Smooth muscle cell (in vitro differentiated cells): ENCODE measurements around the gene ATF6B. TPM values are rescaled to one million over a fixed set of nuclear protein-coding genes. Genes with fewer than 3 reads are reported as not detected.

Experiments
- DNase-seq: peaks from one replicate; lab custom pipeline; 2025; ENCODE audit not compliant: unreplicated experiment; lab: John Stamatoyannopoulos, UW
- H2AFZ ChIP-seq: fragments of 200-600 bp; sonication (generic); 2 replicates; pipeline ENCODE4 v1.6.0; 2016; ENCODE audit warnings: antibody characterized with exemption, low read depth, mild to moderate bottlenecking
- H3F3A ChIP-seq: fragments of 200-600 bp; sonication (generic); 2 replicates; pipeline ENCODE4 v1.6.0; 2017; ENCODE audit warnings: antibody characterized with exemption, low read depth
- H3K27ac ChIP-seq: fragments of 200-600 bp; sonication (generic); 2 replicates; pipeline ENCODE4 v1.5.1; 2016; ENCODE audit warnings: low read depth, mild to moderate bottlenecking
- H3K27me3 ChIP-seq: fragments of 200-600 bp; sonication (generic); 2 replicates; pipeline ENCODE4 v1.6.1; 2016; ENCODE audit warnings: low read depth, mild to moderate bottlenecking
- H3K36me3 ChIP-seq: fragments of 200-600 bp; sonication (generic); 2 replicates; pipeline ENCODE4 v1.5.1; 2016; ENCODE audit warnings: low read depth
- H3K4me1 ChIP-seq: fragments of 200-600 bp; sonication (generic); 2 replicates; pipeline ENCODE4 v1.5.1; 2016; ENCODE audit warnings: low read depth
- H3K4me2 ChIP-seq: fragments of 200-600 bp; sonication (generic); 2 replicates; pipeline ENCODE4 v1.6.0; 2016; ENCODE audit warnings: mild to moderate bottlenecking
- H3K4me3 ChIP-seq: fragments of 200-600 bp; sonication (generic); 2 replicates; pipeline ENCODE4 v1.5.1; 2016; ENCODE audit warnings: mild to moderate bottlenecking
- H3K79me2 ChIP-seq: fragments of 200-600 bp; sonication (generic); 2 replicates; pipeline ENCODE4 v1.6.0; 2016; ENCODE audit warnings: low read depth, mild to moderate bottlenecking
- H3K9ac ChIP-seq: fragments of 200-600 bp; sonication (generic); 2 replicates; pipeline ENCODE4 v1.6.0; 2016; ENCODE audit warnings: low read depth
- H3K9me3 ChIP-seq: fragments of 200-600 bp; sonication (generic); replicated peaks from 2 replicates; pipeline ENCODE4 v1.5.1; 2016; ENCODE audit warnings: low read depth
- H4K20me1 ChIP-seq: fragments of 200-600 bp; sonication (generic); 2 replicates; pipeline ENCODE4 v1.6.0; 2016; ENCODE audit warnings: low read depth
- WGBS: methylation state at CpG from one replicate; pipeline ENCODE4 v1.1.7; 2016; ENCODE audit warnings: low lambda C conversion rate; 5-methylcytosine and 5-hydroxymethylcytosine counted together
- polyA plus RNA-seq: library from polyadenylated mRNA; unstranded; fragments of >200 nt; fragmentation: Nextera tagmentation; extraction: Ambion mirVana; gene quantifications from 2 replicates; pipeline ENCODE4 v1.2.1, GENCODE V29; 2016
- total RNA-seq: library from RNA; depleted of rRNA; stranded (reverse); fragments of >200 nt; gene quantifications from 2 replicates; pipeline ENCODE4 v1.2.3, GENCODE V29; 2014
- TF ChIP-seq, protein P1 (sequence below): fragments of 200-600 bp; sonication (generic); IDR thresholded peaks from 2 replicates; pipeline ENCODE4 v1.5.1; 2017; ENCODE audit warnings: borderline replicate concordance, mild to moderate bottlenecking, antibody characterized with exemption; ENCODE audit not compliant: insufficient read depth, poor library complexity, severe bottlenecking

Gene ATF6B
- total and polyA plus RNA-seq, 2 experiments from 2014 or later, result 22.2 to 22.5 TPM

DNA sequence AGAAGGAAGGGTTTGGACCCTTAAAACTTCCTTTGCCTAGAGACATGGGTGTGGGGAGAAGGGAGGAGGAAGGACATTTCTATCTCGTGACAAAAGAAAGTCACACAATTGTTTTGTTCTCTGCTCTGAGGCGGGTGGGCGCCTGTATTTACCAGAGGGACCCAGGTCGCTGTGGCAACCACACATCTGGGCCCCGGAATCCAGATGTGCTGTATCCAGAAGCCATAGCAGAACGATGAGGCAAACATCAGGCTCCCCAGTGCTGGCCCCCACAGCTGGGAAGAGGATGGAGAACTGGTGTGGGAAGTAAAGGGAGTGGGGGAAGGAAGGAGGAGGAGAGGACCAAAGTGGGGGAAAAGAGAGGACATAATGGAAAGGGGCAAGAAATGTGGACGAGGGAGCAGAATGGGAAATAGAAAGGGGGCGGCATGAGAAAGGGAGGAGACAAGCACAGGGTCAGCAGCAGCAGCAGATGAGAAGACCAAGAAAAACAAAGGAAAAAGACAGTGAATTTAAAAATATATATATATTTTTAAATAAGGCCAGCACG is 15.5 kb downstream of the ATF6B start:
- no peak overlapping the region for H2AFZ ChIP-seq
- no peak overlapping the region for H3K9ac ChIP-seq
- no peaks in the 10 kb centered on the region for H3K79me2 ChIP-seq
- no peak overlapping the region for H3K4me2 ChIP-seq
- no peak for DNase-seq
- peaks cover 10% of the 10 kb centered on the region for H3K27me3 ChIP-seq
- no peaks in the 10 kb centered on the region for H4K20me1 ChIP-seq
- peaks cover 5% of the 10 kb centered on the region for H3K4me1 ChIP-seq
- no peak overlapping the region for H3K4me3 ChIP-seq
- WGBS, result 86% methylated on average over 9 of the region's 9 CpGs
- peaks cover 7% of the 10 kb centered on the region for H3F3A ChIP-seq
- no peaks in the 10 kb centered on the region for H3K9me3 ChIP-seq
- no peaks in the 10 kb centered on the region for H3K36me3 ChIP-seq
- TF ChIP-seq, protein P1, sequence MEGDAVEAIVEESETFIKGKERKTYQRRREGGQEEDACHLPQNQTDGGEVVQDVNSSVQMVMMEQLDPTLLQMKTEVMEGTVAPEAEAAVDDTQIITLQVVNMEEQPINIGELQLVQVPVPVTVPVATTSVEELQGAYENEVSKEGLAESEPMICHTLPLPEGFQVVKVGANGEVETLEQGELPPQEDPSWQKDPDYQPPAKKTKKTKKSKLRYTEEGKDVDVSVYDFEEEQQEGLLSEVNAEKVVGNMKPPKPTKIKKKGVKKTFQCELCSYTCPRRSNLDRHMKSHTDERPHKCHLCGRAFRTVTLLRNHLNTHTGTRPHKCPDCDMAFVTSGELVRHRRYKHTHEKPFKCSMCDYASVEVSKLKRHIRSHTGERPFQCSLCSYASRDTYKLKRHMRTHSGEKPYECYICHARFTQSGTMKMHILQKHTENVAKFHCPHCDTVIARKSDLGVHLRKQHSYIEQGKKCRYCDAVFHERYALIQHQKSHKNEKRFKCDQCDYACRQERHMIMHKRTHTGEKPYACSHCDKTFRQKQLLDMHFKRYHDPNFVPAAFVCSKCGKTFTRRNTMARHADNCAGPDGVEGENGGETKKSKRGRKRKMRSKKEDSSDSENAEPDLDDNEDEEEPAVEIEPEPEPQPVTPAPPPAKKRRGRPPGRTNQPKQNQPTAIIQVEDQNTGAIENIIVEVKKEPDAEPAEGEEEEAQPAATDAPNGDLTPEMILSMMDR, result no peak
- H3K27ac ChIP-seq, result no peak overlapping the region

DNA sequence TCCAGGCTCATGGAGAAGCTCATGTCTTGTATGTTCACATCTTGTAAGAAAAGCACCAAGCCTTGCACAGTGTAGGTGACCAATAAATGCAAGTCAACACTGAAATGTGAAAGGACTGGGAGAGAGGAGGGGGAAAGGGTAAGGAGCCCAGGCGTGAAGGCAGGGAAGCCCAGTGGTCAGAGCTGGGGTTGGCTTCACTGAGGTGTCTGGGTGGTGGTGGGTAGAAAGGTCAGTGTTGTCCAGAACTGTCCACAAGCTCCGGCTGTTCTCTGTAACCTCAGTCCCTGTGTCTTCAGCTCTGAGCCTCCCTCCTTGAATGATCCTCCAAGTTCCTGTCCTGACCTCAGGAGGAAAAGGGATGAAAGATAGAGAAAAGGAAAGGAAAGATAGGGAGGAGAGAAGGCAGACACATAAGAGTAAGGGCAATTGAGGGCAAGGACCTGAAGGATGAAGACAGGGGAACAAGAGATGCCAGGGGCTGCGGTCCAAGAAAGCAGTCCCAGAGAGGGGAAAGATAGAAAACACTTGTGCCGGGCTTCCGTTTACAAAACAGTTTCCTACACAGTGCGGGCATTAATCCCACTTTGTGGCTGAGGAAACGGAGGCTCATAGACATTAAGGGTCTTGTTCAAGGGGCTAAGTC is 16.5 kb downstream of the ATF6B start:
- Histone ChIP-seq H3K4me1 (peaks cover 5% of the 10 kb centered on the region), H3K9ac (no peak overlapping the region), H3K27ac (no peak overlapping the region)

DNA sequence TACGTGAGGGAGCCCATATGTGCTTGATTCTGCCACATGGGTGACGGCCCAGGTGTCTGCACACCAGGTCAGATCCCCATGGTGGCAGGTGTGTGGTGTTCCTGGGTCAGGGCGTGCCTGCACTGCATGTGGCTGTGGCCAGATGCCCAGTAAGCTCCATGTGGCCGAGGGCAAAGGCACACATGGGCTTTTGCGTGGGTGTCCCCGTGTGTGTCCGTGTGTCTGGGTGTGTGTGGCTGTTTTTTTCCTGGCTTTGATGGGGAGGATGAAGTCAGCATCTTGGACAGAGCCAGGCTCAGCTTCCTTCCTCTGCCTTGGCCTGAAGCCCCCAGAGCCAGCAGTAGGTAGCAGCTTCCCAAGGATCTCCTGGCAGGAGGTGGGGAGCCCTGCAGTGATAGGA is 17.4 kb downstream of the ATF6B start:
- Histone ChIP-seq H2AFZ (no peak overlapping the region), H3K4me2 (no peak overlapping the region), H3K4me3 (no peak overlapping the region), H3K79me2 (no peaks in the 10 kb centered on the region), H3F3A (peaks cover 7% of the 10 kb centered on the region), H3K27me3 (peaks cover 16% of the 10 kb centered on the region), H3K36me3 (no peaks in the 10 kb centered on the region), H3K9ac (no peak overlapping the region), H3K4me1 (peaks cover 5% of the 10 kb centered on the region), H3K9me3 (no peaks in the 10 kb centered on the region), H3K27ac (no peak overlapping the region), H4K20me1 (no peaks in the 10 kb centered on the region)
- WGBS, result 88% methylated on average over 7 of the region's 7 CpGs
- no peak for DNase-seq
- TF ChIP-seq, protein P1, result no peak

More for the DNA sequence above, 16.5 kb downstream of the ATF6B start:
- H3F3A ChIP-seq, result peaks cover 7% of the 10 kb centered on the region
- TF ChIP-seq, protein P1, result no peak
- H3K9me3 ChIP-seq, result no peaks in the 10 kb centered on the region
- no peaks in the 10 kb centered on the region for H3K79me2 ChIP-seq
- H3K36me3 ChIP-seq, result no peaks in the 10 kb centered on the region
- WGBS, result 80% methylated on average over 7 of the region's 7 CpGs
- no peak overlapping the region for H3K4me2 ChIP-seq
- H3K27me3 ChIP-seq, result peaks cover 12% of the 10 kb centered on the region
- no peaks in the 10 kb centered on the region for H4K20me1 ChIP-seq
- DNase-seq, result no peak
- no peak overlapping the region for H3K4me3 ChIP-seq
- no peak overlapping the region for H2AFZ ChIP-seq

DNA sequence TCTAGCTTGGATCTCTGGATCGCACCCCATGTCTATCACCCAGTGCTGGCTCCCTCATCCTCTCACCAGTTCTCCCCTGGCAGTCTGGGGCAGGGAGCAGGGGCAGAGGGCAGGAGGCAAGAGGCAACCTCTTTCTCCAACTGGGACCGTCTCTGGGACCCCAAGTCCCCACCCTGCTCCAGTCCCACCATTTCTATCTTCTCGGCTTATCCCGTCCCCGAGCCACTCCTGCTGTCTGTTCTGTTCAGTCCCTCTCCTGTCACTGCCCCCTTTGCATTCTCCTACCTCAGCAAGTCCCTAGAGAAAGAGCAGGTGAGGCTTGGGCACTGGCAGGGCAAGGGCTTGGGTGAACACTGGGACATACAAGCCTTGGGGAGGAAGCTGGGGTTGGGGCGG is 18.3 kb downstream of the ATF6B start:
- TF ChIP-seq, protein P1, result no peak
- no peak for DNase-seq
- no peaks in the 10 kb centered on the region for H3K79me2 ChIP-seq
- H3K9ac ChIP-seq, result no peak overlapping the region
- no peaks in the 10 kb centered on the region for H3K9me3 ChIP-seq
- peaks cover 7% of the 10 kb centered on the region for H3F3A ChIP-seq
- H2AFZ ChIP-seq, result no peak overlapping the region
- no peaks in the 10 kb centered on the region for H3K36me3 ChIP-seq
- no peak overlapping the region for H3K4me3 ChIP-seq
- peaks cover 16% of the 10 kb centered on the region for H3K27me3 ChIP-seq
- no peak overlapping the region for H3K4me2 ChIP-seq
- 75% methylated on average over 6 of the region's 6 CpGs for WGBS
- H4K20me1 ChIP-seq, result no peaks in the 10 kb centered on the region
- peaks cover 5% of the 10 kb centered on the region for H3K4me1 ChIP-seq
- no peak overlapping the region for H3K27ac ChIP-seq
